ENCODE results near the gene ZHX3. TPM values are rescaled to one million over a fixed set of nuclear protein-coding genes. Genes with fewer than 3 reads are reported as not detected.

Gene ZHX3
- total RNA-seq, 4 donors from 2014 or later: 47.1 to 58.6 (median 50.7) TPM

DNA sequence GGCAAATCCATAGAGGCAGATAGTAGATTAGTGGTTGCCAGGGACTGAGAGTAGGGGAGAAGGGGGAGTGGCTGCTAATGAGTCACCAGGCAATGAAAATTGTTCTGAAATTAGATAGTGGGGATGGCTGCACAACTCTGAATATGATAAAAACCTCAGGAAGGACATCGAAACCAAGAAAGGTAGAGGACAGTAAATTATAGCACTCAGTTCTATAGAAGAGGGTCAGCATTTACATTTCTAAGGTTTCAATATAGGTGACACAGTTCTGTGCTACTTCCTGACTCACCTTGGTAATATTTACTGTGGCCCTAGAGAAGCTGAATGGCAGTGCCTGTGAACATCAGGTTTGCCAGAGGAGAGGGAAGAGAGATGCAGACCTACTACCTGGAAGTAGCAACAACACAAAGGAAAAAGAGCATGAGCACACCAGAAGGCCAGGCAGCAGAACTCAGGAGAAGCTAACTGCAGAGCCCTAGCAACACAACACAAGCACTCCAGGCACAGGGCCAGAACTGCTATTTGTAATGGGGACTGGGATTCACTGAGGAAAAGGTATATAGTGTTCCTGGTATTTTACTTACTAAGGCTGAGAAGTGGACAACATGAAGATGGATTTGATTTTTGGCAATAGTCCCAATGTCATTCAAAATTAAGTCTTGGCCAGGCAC is 104.2 kb downstream of the ZHX3 start:
- 83 to 95% methylated on average over 1 of the region's 1 CpG for WGBS, 2 donors
- TF ChIP-seq, protein P1, sequence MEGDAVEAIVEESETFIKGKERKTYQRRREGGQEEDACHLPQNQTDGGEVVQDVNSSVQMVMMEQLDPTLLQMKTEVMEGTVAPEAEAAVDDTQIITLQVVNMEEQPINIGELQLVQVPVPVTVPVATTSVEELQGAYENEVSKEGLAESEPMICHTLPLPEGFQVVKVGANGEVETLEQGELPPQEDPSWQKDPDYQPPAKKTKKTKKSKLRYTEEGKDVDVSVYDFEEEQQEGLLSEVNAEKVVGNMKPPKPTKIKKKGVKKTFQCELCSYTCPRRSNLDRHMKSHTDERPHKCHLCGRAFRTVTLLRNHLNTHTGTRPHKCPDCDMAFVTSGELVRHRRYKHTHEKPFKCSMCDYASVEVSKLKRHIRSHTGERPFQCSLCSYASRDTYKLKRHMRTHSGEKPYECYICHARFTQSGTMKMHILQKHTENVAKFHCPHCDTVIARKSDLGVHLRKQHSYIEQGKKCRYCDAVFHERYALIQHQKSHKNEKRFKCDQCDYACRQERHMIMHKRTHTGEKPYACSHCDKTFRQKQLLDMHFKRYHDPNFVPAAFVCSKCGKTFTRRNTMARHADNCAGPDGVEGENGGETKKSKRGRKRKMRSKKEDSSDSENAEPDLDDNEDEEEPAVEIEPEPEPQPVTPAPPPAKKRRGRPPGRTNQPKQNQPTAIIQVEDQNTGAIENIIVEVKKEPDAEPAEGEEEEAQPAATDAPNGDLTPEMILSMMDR (IDR thresholded peaks at IDR 0.05): no peak
- TF ChIP-seq POLR2A (IDR thresholded peaks at IDR 0.05): no peak
- TF ChIP-seq EP300 (IDR thresholded peaks at IDR 0.05): no peak

DNA sequence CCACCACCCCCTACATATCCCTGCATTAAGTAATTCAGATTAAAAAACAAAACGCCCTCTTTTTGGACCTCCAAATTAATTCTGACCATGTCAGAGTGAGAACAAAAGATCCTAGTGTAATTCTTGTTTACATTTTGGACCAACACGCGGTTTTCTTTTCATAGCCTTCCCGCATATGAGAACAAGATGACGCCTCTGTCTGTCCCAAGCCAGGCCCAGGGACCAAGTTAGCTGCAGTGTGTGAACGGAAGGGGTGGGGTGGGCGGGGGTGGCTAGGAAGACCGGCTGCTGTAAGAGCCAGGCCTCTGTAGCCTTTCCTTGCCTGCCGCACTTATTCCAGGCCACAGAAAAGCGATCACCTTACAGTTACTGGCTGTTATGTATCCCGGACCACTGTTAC is 112.2 kb downstream of the ZHX3 start:
- TF ChIP-seq, protein P1 (IDR thresholded peaks at IDR 0.05): no peak
- TF ChIP-seq EP300 (IDR thresholded peaks at IDR 0.05) (peak in 1 of 2 donors; percentile 64), POLR2A (IDR thresholded peaks at IDR 0.05) (no peak)
- 53 to 57% methylated on average over 11 of the region's 11 CpGs for WGBS, 2 donors

More for the DNA sequence above, 104.2 kb downstream of the ZHX3 start:
- Histone ChIP-seq H3K4me1 (peaks cover 0 to 17% (median 3%) of the 10 kb centered on the region in 4 donors), H3K27me3 (no peaks in the 10 kb centered on the region), H3K9me3 (no peaks in the 10 kb centered on the region), H3K36me3 (no peaks in the 10 kb centered on the region), H3K27ac (peak overlapping the region in 2 of 4 donors; percentile 20 to 31), H3K4me3 (no peak overlapping the region)
- no peak for DNase-seq (ENCODE audit: low spot score in 2 of 2)

DNA sequence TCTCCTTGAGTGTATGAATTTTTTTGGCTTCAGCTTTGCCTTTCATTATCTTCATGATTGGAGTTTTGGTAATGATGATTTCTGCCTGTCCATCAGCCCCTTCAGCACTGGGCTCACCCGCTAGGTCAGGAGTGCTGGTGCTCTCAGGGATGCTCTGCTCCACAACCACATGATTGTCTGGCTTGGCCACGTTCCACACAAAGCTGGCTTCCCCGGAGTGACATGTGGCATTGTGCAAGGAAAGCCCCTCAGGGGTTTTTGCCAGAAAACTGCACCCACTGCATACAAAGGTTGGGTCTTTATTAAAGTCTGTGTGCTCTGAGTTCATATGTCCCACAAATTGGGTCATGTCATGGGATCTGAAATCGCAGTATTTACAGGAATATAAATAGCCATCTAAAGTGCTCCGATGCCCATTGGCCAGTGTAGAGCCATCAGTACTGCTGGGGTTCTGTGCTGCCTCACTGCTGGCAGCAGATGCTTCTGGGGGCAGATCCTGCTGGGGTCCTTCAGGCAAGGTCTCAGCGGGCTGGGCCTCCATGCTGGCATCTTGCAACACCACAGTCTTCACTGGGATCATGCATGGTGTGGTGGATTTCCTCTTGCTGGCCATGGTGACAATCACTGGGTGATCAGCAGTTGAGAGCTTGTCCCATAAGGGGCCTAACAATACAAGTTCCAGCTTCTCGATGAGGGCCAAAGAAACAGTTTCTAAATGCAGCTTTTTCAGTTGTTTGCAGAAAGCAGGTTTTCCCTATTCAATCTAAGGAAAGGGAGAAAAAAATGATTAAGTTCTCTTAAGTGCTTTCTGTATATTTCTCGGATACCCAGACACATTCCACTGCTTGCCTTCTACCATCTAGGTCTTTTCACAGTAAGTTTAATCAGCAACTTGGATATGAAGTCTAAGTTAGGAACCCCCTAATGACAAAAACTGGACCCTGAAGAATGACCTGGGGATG is 112.9 kb downstream of the ZHX3 start:
- no peak for DNase-seq (ENCODE audit: low spot score in 2 of 2)
- peaks cover 0 to 4% (median 0%) of the 10 kb centered on the region in 4 donors for H3K9me3 ChIP-seq
- H3K27me3 ChIP-seq: no peaks in the 10 kb centered on the region
- 74 to 75% methylated on average over 8 of the region's 8 CpGs for WGBS, 2 donors
- TF ChIP-seq EP300 (IDR thresholded peaks at IDR 0.05) (no peak), POLR2A (IDR thresholded peaks at IDR 0.05) (no peak)
- TF ChIP-seq, protein P1 (IDR thresholded peaks at IDR 0.05): no peak
- H3K36me3 ChIP-seq: peaks cover 0 to 43% (median 0%) of the 10 kb centered on the region in 3 donors
- H3K4me3 ChIP-seq: no peak overlapping the region
- peak overlapping the region; percentile 54 to 86 (median 73) for H3K27ac ChIP-seq
- peaks cover 0 to 25% (median 12%) of the 10 kb centered on the region in 4 donors for H3K4me1 ChIP-seq

More for the DNA sequence above, 112.2 kb downstream of the ZHX3 start:
- no peak overlapping the region for H3K4me3 ChIP-seq
- DNase-seq (ENCODE audit: low spot score in 2 of 2): no peak
- peaks cover 0 to 35% (median 0%) of the 10 kb centered on the region in 3 donors for H3K36me3 ChIP-seq
- no peaks in the 10 kb centered on the region for H3K27me3 ChIP-seq
- peaks cover 0 to 25% (median 12%) of the 10 kb centered on the region in 4 donors for H3K4me1 ChIP-seq
- H3K27ac ChIP-seq: peak overlapping the region; percentile 54 to 86 (median 73)
- H3K9me3 ChIP-seq: no peaks in the 10 kb centered on the region

DNA sequence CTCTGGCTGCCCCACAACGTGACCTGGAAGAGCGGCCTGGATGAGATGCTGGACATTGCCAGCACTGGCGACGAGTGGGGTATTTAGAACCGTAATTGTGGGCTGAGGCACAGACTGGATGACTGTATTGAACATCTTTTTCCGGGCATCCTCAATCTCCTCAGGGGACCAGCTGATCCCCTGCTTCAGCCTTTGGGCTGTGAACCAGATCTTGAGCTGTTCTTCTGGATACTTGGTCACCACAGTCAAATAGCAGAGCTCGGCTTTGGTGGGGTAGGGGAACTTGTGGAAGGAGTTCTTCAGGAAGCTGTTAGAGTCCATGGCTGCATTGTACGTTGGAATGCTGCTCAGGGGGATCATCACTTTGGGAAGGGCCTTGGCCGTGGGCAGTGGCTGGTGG is 113.9 kb downstream of the ZHX3 start:
- H3K27me3 ChIP-seq: no peaks in the 10 kb centered on the region
- H3K27ac ChIP-seq: no peak overlapping the region
- no peak overlapping the region for H3K4me3 ChIP-seq
- no peak for TF ChIP-seq POLR2A (IDR thresholded peaks at IDR 0.05)
- TF ChIP-seq, protein P1 (IDR thresholded peaks at IDR 0.05): no peak
- TF ChIP-seq EP300 (IDR thresholded peaks at IDR 0.05): no peak
- H3K9me3 ChIP-seq: peaks cover 0 to 13% (median 3%) of the 10 kb centered on the region in 4 donors
- WGBS, 2 donors: 91 to 95% methylated on average over 8 to 9 of the region's 9 CpGs
- no peak for DNase-seq (ENCODE audit: low spot score in 2 of 2)
- peaks cover 0 to 49% (median 0%) of the 10 kb centered on the region in 3 donors for H3K36me3 ChIP-seq
- H3K4me1 ChIP-seq: peaks cover 0 to 25% (median 12%) of the 10 kb centered on the region in 4 donors
